Amniotic stem cell (primary cell): ENCODE results near the gene NOTCH3.

Source experiments
- DNase-seq: peaks from one replicate; lab custom pipeline; 2025; lab: John Stamatoyannopoulos, UW

The NOTCH3 gene

GRCh38 chr19:15161028-15161984 lies 39.5 kb downstream of the NOTCH3 start:
- DNase-seq = no peak

GRCh38 chr19:15159251-15159650 lies 41.5 kb downstream of the NOTCH3 start:
- no peak for DNase-seq

GRCh38 chr19:15156391-15156790 lies 44.4 kb downstream of the NOTCH3 start:
- DNase-seq = no peak

GRCh38 chr19:15155296-15155695 lies 45.5 kb downstream of the NOTCH3 start:
- DNase-seq = no peak

GRCh38 chr19:15154002-15154612 lies 46.7 kb downstream of the NOTCH3 start:
- DNase-seq = no peak

- DNase-seq = no peak
Measured at GRCh38 chr19:15149737-15150136, 51.1 kb downstream of the NOTCH3 start.

GRCh38 chr19:15147090-15147489 lies 53.7 kb downstream of the NOTCH3 start:
- no peak for DNase-seq

GRCh38 chr19:15144046-15144646 lies 56.6 kb downstream of the NOTCH3 start:
- no peak for DNase-seq

- no peak for DNase-seq
Measured at GRCh38 chr19:15142313-15142712, 58.5 kb downstream of the NOTCH3 start.

- no peak for DNase-seq
Measured at GRCh38 chr19:15141143-15141542, 59.7 kb downstream of the NOTCH3 start.

GRCh38 chr19:15138427-15138826 lies 62.4 kb downstream of the NOTCH3 start:
- DNase-seq = no peak

GRCh38 chr19:15137777-15138176 lies 63.0 kb downstream of the NOTCH3 start:
- no peak for DNase-seq

- no peak for DNase-seq
Measured at GRCh38 chr19:15136234-15136954, 64.4 kb downstream of the NOTCH3 start.

GRCh38 chr19:15129856-15130585 lies 70.8 kb downstream of the NOTCH3 start:
- DNase-seq = no peak

- no peak for DNase-seq
Measured at GRCh38 chr19:15128162-15128770, 72.5 kb downstream of the NOTCH3 start.

- no peak for DNase-seq
Measured at GRCh38 chr19:15126131-15126910, 74.5 kb downstream of the NOTCH3 start.

GRCh38 chr19:15125232-15126067 lies 75.3 kb downstream of the NOTCH3 start:
- DNase-seq = peak; percentile 97

- DNase-seq = no peak
Measured at GRCh38 chr19:15124572-15125231, 76.1 kb downstream of the NOTCH3 start.

- DNase-seq = no peak
Measured at GRCh38 chr19:15123900-15124299, 76.9 kb downstream of the NOTCH3 start.
